ENCODE measurements around the gene PSMG3.

Gene PSMG3

DNA sequence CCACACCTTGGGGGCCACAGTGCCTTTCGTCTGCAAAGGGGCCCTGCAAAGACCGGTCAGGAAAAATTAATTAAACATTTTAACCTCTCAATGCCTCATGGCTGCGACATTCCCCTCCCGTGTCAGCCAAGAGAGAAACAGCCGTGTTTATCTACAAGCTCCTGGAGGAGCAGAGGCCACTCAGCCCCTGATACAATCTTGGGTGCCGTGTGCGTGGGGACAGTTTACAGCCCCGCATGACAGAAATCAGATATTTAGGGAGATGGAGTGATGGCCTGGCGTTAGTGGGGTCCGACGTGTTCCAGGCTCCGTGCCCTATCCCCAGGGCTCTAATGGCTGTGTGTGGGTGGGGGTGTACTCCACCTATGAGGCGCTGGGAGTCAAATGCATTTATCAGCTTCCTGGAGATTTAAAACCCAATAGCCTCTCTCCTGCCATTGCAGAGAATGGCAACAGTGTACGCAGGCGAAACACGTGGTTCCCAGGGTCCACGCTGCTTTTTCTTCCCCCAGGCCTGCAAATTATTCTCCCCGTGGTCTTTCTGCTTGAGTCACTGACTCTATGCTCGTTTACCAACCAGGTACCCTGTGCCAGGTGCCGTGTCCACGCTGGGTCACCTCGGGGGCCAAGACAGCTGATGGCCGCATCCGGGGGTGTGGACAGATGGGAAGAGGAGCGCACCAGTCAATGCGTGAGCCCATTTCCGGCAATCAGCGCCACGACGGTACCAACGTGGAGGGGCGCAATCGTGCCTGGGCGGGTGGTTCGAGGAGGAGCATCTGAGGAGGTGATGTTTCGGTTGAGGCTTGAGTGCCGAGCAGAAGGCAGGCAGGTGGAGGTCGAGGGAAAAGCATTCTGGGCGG lies 26.6 kb upstream of the PSMG3 start:
- Histone ChIP-seq H3K9me3 (ENCODE audit: severe bottlenecking) (no peaks in the 10 kb centered on the region), H3K36me3 (no peaks in the 10 kb centered on the region), H3K27ac (no peak overlapping the region), H3K27me3 (ENCODE audit: insufficient read depth, low read depth, severe bottlenecking) (no peaks in the 10 kb centered on the region), H3K4me3 (ENCODE audit: low read depth, low read length) (no peak overlapping the region)
- no peak for DNase-seq
- TF ChIP-seq, protein P1, sequence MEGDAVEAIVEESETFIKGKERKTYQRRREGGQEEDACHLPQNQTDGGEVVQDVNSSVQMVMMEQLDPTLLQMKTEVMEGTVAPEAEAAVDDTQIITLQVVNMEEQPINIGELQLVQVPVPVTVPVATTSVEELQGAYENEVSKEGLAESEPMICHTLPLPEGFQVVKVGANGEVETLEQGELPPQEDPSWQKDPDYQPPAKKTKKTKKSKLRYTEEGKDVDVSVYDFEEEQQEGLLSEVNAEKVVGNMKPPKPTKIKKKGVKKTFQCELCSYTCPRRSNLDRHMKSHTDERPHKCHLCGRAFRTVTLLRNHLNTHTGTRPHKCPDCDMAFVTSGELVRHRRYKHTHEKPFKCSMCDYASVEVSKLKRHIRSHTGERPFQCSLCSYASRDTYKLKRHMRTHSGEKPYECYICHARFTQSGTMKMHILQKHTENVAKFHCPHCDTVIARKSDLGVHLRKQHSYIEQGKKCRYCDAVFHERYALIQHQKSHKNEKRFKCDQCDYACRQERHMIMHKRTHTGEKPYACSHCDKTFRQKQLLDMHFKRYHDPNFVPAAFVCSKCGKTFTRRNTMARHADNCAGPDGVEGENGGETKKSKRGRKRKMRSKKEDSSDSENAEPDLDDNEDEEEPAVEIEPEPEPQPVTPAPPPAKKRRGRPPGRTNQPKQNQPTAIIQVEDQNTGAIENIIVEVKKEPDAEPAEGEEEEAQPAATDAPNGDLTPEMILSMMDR (IDR thresholded peaks at IDR 0.05; ENCODE audit: low read depth, low read length), result no peak

DNA sequence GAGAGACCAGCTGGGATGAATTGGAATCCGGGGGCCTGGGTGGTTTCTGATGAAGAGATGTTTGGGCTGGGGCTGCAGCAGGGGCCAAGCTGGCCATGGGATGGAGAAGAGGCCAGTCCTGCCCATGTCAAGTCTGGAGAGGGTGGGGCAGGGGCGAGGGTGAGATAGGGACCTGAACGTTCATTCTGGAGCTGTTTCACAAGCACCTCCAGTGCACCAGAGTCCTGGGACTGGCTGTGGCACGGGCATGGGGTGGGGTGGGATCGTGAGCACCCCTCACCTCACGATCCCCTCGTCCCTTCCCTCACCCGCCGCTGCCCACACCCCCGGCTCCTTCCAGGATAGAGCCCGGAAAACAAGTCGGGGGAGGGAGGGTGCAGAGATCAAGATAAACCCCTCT lies 25.8 kb upstream of the PSMG3 start:
- no peak overlapping the region for H3K27ac ChIP-seq
- no peaks in the 10 kb centered on the region for H3K36me3 ChIP-seq
- DNase-seq, result no peak
- H3K9me3 ChIP-seq (ENCODE audit: severe bottlenecking), result no peaks in the 10 kb centered on the region
- no peaks in the 10 kb centered on the region for H3K27me3 ChIP-seq (ENCODE audit: insufficient read depth, low read depth, severe bottlenecking)
- H3K4me3 ChIP-seq (ENCODE audit: low read depth, low read length), result no peak overlapping the region
- TF ChIP-seq, protein P1 (IDR thresholded peaks at IDR 0.05; ENCODE audit: low read depth, low read length), result no peak

GRCh38 chr7:1595027-1595426 lies 25.2 kb upstream of the PSMG3 start:
- TF ChIP-seq, protein P1 (IDR thresholded peaks at IDR 0.05; ENCODE audit: low read depth, low read length), result no peak
- no peaks in the 10 kb centered on the region for H3K27me3 ChIP-seq (ENCODE audit: insufficient read depth, low read depth, severe bottlenecking)
- H3K27ac ChIP-seq, result no peak overlapping the region
- no peaks in the 10 kb centered on the region for H3K36me3 ChIP-seq
- no peak overlapping the region for H3K4me3 ChIP-seq (ENCODE audit: low read depth, low read length)
- no peaks in the 10 kb centered on the region for H3K9me3 ChIP-seq (ENCODE audit: severe bottlenecking)
- no peak for DNase-seq

- H3K27ac ChIP-seq, result no peak overlapping the region
- peaks cover 3% of the 10 kb centered on the region for H3K9me3 ChIP-seq (ENCODE audit: severe bottlenecking)
- H3K4me3 ChIP-seq (ENCODE audit: low read depth, low read length), result no peak overlapping the region
- no peaks in the 10 kb centered on the region for H3K36me3 ChIP-seq
- H3K27me3 ChIP-seq (ENCODE audit: insufficient read depth, low read depth, severe bottlenecking), result no peaks in the 10 kb centered on the region
- TF ChIP-seq, protein P1 (IDR thresholded peaks at IDR 0.05; ENCODE audit: low read depth, low read length), result no peak
- no peak for DNase-seq
These were observed 24.1 kb upstream of the PSMG3 start for GRCh38 chr7:1593904-1594421.

GRCh38 chr7:1593091-1593866 lies 23.4 kb upstream of the PSMG3 start:
- Histone ChIP-seq H3K4me3 (ENCODE audit: low read depth, low read length) (no peak overlapping the region), H3K27me3 (ENCODE audit: insufficient read depth, low read depth, severe bottlenecking) (no peaks in the 10 kb centered on the region), H3K9me3 (ENCODE audit: severe bottlenecking) (peaks cover 7% of the 10 kb centered on the region), H3K27ac (peak overlapping the region; percentile 95), H3K36me3 (no peaks in the 10 kb centered on the region)
- peak; percentile 78 for DNase-seq
- TF ChIP-seq, protein P1 (IDR thresholded peaks at IDR 0.05; ENCODE audit: low read depth, low read length), result peak; percentile 91

Measured in WERI-Rb-1 (cell line).